GM21717 (cell line): ENCODE results near the gene DIAPH2.

ENCODE experiments used
- ATAC-seq: cut with Tn5 transposase; IDR thresholded peaks from one replicate; pipeline ENCODE4 v1.9.1; 2021; ENCODE audit warnings: mild to moderate bottlenecking, moderate library complexity; ENCODE audit not compliant: unreplicated experiment

DIAPH2 gene

DNA sequence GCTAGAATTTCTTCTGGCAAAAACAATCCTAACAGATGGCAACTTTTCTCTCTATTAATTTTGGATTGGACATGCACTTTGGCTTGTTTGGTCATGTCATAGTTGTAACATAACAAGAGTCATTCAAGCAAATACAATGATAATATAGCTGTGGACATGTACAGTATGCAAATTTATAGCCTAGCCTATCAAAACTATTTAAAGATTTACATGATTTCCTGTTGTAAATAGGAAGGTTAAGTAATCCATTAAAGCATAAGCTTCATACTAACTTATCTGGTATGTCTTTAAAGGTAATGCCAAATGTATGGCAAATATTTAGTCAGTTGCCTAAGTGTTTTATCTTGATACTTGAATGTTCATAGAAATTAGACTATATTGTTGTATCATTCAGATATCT lies 244.4 kb downstream of the DIAPH2 start:
- ATAC-seq = no peak

GRCh38 chrX:96957718-96958117 lies 273.1 kb downstream of the DIAPH2 start:
- no peak for ATAC-seq

- ATAC-seq = no peak
Measured at GRCh38 chrX:96971812-96972211, 287.2 kb downstream of the DIAPH2 start.

DNA sequence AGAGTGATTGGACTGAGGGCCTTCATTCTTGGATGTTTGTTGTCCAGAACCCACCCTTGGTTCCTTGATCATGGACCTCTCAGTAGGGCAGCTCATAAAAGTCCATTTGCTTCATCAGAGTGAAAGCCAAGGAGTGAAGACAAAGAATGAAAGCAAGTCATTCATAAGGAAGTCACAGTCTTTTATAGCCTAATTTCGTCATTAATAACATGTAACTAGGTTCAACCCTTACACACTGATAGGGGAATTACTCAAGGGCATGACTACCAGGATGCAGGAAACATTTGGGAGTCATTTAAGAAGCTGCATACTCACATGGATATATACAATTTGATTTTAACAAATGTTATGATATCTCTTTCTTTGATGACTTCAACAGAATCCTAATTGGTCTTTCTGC lies 294.3 kb downstream of the DIAPH2 start:
- ATAC-seq = no peak

DNA sequence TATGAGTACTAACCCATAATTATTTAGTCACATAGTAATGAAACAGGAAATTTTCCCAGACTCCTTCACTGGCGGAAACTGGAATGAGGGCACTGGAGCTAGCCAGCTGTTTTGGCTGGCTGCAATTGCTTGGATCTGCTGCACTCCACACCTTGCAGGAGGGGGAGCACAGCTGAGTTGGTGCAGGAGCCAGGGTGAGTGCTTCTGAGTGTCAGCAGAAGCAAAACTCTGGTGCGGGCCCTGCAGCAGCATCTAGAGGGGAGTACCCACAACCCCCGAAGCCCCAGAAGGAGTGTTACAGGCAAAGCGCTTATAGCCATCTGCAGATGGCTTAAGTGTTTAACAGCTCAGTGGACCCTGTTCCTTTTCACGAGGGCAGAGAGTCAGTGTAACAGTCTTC lies 295.1 kb downstream of the DIAPH2 start:
- no peak for ATAC-seq

- ATAC-seq = no peak
Measured at GRCh38 chrX:96982161-96982560, 297.5 kb downstream of the DIAPH2 start.

- ATAC-seq = no peak
Measured at GRCh38 chrX:96984538-96984937, 299.9 kb downstream of the DIAPH2 start.

- ATAC-seq = no peak
Measured at GRCh38 chrX:96985046-96985445, 300.4 kb downstream of the DIAPH2 start.

GRCh38 chrX:96987228-96987627 lies 302.6 kb downstream of the DIAPH2 start:
- ATAC-seq = no peak

DNA sequence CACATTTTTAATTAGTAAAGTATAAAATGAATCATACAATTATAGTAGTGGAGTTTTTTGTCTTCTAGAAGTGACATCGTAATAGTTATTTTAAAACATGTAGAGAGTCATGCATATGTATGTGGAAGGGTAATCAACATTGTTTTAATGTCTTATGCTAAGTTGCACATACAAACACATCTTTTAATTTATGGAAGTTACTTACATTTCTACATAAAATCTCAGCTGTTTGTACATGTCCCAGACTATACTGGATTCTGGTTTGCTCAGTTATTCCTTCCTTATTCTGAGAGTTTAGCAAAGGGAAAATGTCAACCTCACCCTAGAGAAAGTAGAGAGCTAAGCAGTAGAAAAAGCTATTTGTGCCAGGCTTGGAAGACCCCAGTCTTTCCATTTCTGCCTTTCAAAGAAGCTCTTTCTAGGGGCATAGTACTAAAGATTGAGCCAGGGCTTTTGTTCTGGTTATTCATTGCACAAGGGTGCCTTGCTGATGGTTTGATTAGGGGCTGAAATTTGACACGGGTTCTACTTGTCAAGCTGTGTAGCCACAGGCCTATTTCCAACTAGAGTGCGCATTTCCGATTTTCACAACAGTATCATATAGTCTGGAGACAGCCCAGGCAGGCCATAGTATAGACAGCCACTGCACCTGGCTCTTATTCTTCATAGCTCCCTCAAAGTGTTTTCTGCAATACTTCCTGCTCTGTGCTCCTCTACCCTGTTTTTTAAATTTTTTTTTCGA lies 305.4 kb downstream of the DIAPH2 start:
- no peak for ATAC-seq

GRCh38 chrX:96994093-96994492 lies 309.5 kb downstream of the DIAPH2 start:
- ATAC-seq = no peak

DNA sequence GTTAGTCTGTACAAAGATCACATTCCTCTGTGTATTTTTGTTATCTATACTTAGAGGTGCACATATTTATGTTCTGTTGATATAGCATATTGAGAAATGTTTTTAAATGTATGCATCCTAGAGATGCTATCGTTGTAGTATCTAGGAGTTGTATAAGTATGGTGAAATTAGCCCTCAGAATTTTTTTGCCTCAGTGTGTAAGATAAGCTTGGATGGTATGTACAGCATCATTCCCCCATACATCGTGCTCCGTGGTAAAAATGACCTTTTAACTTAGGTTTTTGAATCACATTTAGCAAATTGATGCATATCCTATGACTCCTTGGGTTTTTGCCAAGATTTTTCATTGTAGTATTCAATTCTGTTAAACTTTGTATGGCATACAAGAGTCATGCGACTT lies 312.6 kb downstream of the DIAPH2 start:
- no peak for ATAC-seq

- ATAC-seq = no peak
Measured at GRCh38 chrX:97000682-97001368, 316.2 kb downstream of the DIAPH2 start.

- ATAC-seq = no peak
Measured at GRCh38 chrX:97006167-97006566, 321.5 kb downstream of the DIAPH2 start.

DNA sequence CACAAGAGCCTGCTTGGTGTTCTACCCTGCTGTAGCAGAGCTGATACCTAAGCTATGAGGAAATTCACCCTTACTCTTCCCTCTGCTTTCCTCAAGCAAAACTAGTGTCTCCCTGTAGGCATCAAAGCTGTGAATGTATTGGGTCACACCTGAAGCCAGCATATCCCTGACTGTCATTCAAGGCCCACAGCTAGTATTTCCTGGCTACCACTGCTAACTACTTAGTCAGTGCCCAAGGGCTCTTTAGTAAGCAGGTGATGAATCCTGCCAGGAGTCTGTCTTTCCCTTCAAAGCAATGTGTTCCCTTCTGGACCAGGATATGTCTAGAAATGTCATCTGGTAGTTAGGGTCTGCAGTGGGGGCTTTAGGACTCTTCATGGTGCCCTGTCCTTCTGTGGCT lies 324.7 kb downstream of the DIAPH2 start:
- ATAC-seq = no peak

GRCh38 chrX:97011540-97011939 lies 326.9 kb downstream of the DIAPH2 start:
- no peak for ATAC-seq

DNA sequence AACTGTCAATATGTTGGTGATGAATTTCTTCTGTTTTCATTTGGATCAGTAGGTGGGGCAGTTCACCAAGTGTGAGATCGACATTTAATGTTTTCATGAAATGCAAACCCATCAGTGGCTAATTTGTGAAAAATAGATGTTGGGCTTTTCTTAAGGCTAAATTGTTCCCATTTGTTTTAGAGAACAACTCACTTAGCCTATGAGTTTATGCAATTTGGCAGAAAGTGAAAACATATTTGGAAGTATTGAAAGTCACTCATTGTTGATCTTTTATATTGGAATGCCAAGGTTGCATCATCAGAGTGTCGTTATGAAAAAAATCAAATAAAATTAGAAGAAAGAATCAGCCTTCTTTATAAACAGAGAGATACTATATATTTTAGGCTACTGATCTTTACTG lies 331.5 kb downstream of the DIAPH2 start:
- no peak for ATAC-seq

GRCh38 chrX:97021680-97022079 lies 337.0 kb downstream of the DIAPH2 start:
- ATAC-seq = no peak

- no peak for ATAC-seq
Measured at GRCh38 chrX:97026406-97026805, 341.8 kb downstream of the DIAPH2 start.

DNA sequence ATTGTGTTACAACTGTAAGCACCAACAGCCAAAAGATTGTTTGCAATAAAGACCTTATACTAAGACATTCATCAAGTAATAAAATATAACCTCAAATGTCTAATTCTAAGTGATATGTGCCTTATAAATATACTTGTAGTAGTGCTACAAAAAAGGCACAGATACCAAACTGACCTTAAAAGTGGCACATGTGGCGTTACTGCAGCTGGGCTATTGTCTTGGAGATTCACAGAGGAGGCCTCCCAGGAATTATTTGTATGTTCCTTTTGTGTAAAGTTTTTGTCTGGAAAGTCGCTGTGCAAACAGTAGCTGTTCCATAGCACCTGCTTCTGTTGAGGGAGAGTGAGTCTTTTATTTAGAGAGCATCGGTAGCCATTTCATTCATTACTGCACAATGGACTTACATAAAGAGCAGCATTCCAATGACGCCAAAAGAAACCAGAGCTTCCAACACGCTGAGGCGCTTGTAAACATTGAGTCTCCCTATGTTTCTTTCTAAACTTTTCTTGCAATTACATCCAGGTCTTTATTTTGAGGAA lies 342.8 kb downstream of the DIAPH2 start:
- ATAC-seq = no peak

DNA sequence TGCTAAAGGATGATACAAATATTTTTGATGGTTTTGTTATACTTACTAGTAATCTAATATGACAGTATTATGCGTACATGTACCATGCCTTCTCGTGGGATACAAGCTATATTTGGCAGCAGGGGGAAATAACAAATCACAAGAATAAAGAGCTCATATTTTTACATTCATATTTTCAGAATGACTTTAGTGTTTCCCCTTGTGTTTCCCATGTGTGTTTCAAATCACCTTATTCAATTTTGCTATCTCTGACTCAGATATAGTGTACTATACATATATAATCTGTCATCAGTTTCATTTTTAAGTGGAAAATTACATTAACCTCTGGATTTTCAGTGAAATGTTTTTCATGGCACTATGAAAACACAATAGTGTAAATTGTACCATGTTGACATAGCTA lies 345.8 kb downstream of the DIAPH2 start:
- no peak for ATAC-seq

- no peak for ATAC-seq
Measured at GRCh38 chrX:97030947-97031346, 346.3 kb downstream of the DIAPH2 start.
